Ovary (tissue), 9 donors: ENCODE data around the gene COL18A1. TPM values are rescaled to one million over a fixed set of nuclear protein-coding genes. Genes with fewer than 3 reads are reported as not detected.

Experiments used
- DNase-seq, 5 donors: peaks; one replicate each; pipeline ENCODE4 v3.0.0-alpha.2; 2019 to 2020
- H3K27ac ChIP-seq, 2 donors: fragments of 200-600 bp; one replicate each; pipeline versions ENCODE4 v1.5.1 to v1.8.0; 2019 to 2022
- H3K27me3 ChIP-seq: fragments of 200-600 bp; one replicate; pipeline ENCODE4 v1.8.0; 2022
- H3K36me3 ChIP-seq: fragments of 200-600 bp; sonication (generic); one replicate; pipeline ENCODE4 v1.5.1; 2019
- H3K4me1 ChIP-seq: one replicate; pipeline ENCODE4 v1.8.1; 2013; ENCODE audit warnings: mild to moderate bottlenecking, moderate library complexity; ENCODE audit not compliant: insufficient read depth
- H3K4me3 ChIP-seq: fragments of 200-600 bp; sonication (generic); one replicate; pipeline ENCODE4 v1.5.1; 2017
- H3K9me3 ChIP-seq, 2 donors: fragments of 200-600 bp in 1 of 2; sonication (generic) in 1 of 2; one replicate each; pipeline versions ENCODE4 v1.5.1 to v1.8.1; 2013 to 2019; ENCODE audit warnings: mild to moderate bottlenecking in 1 of 2, moderate library complexity in 1 of 2
- EP300 ChIP-seq: sonication (generic); formaldehyde crosslinking; IDR thresholded peaks from one replicate; pipeline ENCODE4 v1.6.1; 2017; ENCODE audit warnings: antibody characterized with exemption
- POLR2A ChIP-seq: fragments of 450-650 bp; IDR thresholded peaks from one replicate; pipeline ENCODE4 v1.6.1; 2017; ENCODE audit warnings: antibody characterized with exemption, mild to moderate bottlenecking, moderate library complexity
- WGBS, 3 donors: extraction: QIAGEN DNeasy Blood & Tissue Kit in 1 of 3; methylation state at CpG; one replicate each; pipeline versions ENCODE4 v1.1.5 to v1.1.7; 2013 to 2017; 5-methylcytosine and 5-hydroxymethylcytosine counted together
- intact Hi-C, 4 donors: fragments of 100-400 bp; cut with DNase I; formaldehyde crosslinking; loops; one replicate each; pipeline versions ENCODE4 v1.11.0 to v1.15.1; 2022 to 2023
- polyA plus RNA-seq, 2 donors: library from polyadenylated mRNA; stranded (reverse); fragments of 200-250 nt in 1 of 2; fragments of 350-450 nt in 1 of 2; fragmentation: Illumina TruSeq in 1 of 2; extraction: RNeasy Lipid Tissue Mini Kit (QIAGEN cat#74804) in 1 of 2; gene quantifications; one replicate each; pipeline ENCODE4 v1.2.3, GENCODE V29; 2013 to 2014
- total RNA-seq, 7 donors: library from RNA; depleted of rRNA in 2 of 7; stranded (reverse); fragments of >200 nt in 2 of 7; fragmentation: NEBNext Ultra II Directional in 3 of 7; extraction: Animal tissue kit (Norgen Biotek cat#: 25700) in 3 of 7; gene quantifications; one replicate each; pipeline versions ENCODE4 v1.1.0 to v1.2.4, GENCODE V29; 2016 to 2023
- TF ChIP-seq, protein P1 (sequence below), 3 donors: fragments of 450-650 bp in 2 of 3; fragments of 200-600 bp in 1 of 3; IDR thresholded peaks; one replicate each; pipeline versions ENCODE4 v1.5.1 to v1.8.0; 2016 to 2022; ENCODE audit warnings: antibody characterized with exemption in 3 of 3, mild to moderate bottlenecking in 1 of 3
- donor health status: DM: no; HTN: no; CAD: no; lungs with moderate emphysema.
- donor health status: DM: no; HTN: no; CAD: no.
- donor health status: Bipolar disorder and iron deficiency.
- donor health status: DM: yes; HTN: yes; CAD: no.
- donor health status: DM: no; HTN: no; CAD: no.
- donor health status: DM: yes; HTN: yes; CAD: no.

Gene COL18A1
- total and polyA plus RNA-seq, 9 donors, result 11.1 to 353 (median 268) TPM

DNA sequence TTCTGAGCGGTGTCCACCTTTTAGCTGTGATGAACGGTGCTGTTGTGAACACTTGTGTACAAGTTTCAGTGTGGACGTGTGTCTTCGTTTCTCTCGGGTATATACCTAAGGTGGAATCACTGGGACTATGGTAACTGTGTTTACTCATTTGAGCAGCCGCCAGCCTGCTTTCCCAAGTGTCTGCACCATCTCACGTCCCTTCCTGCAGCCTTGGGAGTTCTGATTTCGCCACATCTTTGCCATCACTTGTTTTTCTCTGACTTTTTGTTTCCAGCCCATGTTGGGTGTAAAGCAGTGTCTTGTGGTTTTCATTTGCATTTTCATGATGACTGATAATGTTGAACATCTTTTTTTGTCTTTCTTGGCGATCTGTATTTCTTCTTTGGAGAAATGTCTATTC, 40.4 kb downstream of the COL18A1 start:
- WGBS, 3 donors, result 91 to 95% (median 95%) methylated on average over 9 of the region's 9 CpGs
- no peak overlapping the region for H3K27ac ChIP-seq
- TF ChIP-seq POLR2A, result no peak
- TF ChIP-seq, protein P1, sequence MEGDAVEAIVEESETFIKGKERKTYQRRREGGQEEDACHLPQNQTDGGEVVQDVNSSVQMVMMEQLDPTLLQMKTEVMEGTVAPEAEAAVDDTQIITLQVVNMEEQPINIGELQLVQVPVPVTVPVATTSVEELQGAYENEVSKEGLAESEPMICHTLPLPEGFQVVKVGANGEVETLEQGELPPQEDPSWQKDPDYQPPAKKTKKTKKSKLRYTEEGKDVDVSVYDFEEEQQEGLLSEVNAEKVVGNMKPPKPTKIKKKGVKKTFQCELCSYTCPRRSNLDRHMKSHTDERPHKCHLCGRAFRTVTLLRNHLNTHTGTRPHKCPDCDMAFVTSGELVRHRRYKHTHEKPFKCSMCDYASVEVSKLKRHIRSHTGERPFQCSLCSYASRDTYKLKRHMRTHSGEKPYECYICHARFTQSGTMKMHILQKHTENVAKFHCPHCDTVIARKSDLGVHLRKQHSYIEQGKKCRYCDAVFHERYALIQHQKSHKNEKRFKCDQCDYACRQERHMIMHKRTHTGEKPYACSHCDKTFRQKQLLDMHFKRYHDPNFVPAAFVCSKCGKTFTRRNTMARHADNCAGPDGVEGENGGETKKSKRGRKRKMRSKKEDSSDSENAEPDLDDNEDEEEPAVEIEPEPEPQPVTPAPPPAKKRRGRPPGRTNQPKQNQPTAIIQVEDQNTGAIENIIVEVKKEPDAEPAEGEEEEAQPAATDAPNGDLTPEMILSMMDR (IDR thresholded peaks at IDR 0.05), result no peak
- TF ChIP-seq EP300, result no peak
- DNase-seq, result peak in 2 of 5 donors; percentile 6 to 21
- H3K4me1 ChIP-seq, result no peaks in the 10 kb centered on the region
- no peak overlapping the region for H3K4me3 ChIP-seq
- H3K36me3 ChIP-seq, result no peaks in the 10 kb centered on the region
- H3K9me3 ChIP-seq, result no peaks in the 10 kb centered on the region
- intact Hi-C loops, result loop anchor here in 2 of 4 donors (10.0 kb wide), 3 partner anchors 291 to 501 kb away; partner anchors contain the start of gene SLX9 (in 1 of the 2)
- no peaks in the 10 kb centered on the region for H3K27me3 ChIP-seq

- Histone ChIP-seq H3K9me3 (no peaks in the 10 kb centered on the region), H3K27me3 (no peaks in the 10 kb centered on the region), H3K27ac (no peak overlapping the region), H3K36me3 (no peaks in the 10 kb centered on the region), H3K4me3 (no peak overlapping the region), H3K4me1 (peaks cover 3% of the 10 kb centered on the region)
- DNase-seq, result peak in 2 of 5 donors; percentile 12 to 22
- TF ChIP-seq, protein P1 (IDR thresholded peaks at IDR 0.05), result no peak
- TF ChIP-seq POLR2A (no peak), EP300 (no peak)
- intact Hi-C loops, result loop anchor here in 2 of 4 donors (10.0 kb wide), 3 partner anchors 293 to 503 kb away; partner anchors contain the start of gene SLX9 (in 1 of the 2)
- WGBS, 3 donors, result 86 to 91% (median 88%) methylated on average over 8 of the region's 8 CpGs
Observed at GRCh38 chr21:45447821-45448220, 42.9 kb downstream of the COL18A1 start.

DNA sequence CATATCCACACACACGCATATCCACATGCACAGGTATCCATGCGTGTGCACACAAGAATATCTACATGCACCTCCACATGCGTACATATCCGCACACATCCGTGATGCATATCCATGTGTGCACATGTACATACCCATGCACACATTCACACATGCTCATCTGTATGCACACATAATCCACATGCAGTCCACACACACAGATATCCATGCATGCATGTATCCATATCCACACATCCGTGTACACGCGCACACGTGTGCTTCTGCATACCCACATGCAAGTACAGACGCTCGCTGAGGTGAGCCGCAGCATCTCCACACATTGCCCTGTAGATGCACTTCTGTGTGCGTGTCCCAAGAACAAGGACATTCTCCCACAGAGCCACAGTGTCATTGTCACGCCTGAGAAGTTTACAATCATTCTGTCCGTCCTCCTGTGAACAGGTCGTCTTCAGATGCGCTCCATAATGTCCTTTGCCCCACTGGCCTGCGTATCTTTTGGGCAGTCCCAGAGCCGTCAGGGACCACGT, 43.4 kb downstream of the COL18A1 start:
- Histone ChIP-seq H3K4me1 (peaks cover 3% of the 10 kb centered on the region), H3K27me3 (no peaks in the 10 kb centered on the region), H3K4me3 (no peak overlapping the region), H3K36me3 (no peaks in the 10 kb centered on the region), H3K27ac (no peak overlapping the region), H3K9me3 (no peaks in the 10 kb centered on the region)
- intact Hi-C loops, result loop anchor here in 2 of 4 donors (10.0 kb wide), 3 partner anchors 294 to 504 kb away; partner anchors contain the start of gene SLX9 (in 1 of the 2)
- TF ChIP-seq EP300, result no peak
- 84 to 89% (median 86%) methylated on average over 20 of the region's 20 CpGs for WGBS, 3 donors
- DNase-seq, result peak in 2 of 5 donors; percentile 9 to 24

- peak in 2 of 5 donors; percentile 30 to 49 for DNase-seq
- Histone ChIP-seq H3K4me1 (peaks cover 4% of the 10 kb centered on the region), H3K27me3 (no peaks in the 10 kb centered on the region), H3K27ac (no peak overlapping the region), H3K4me3 (no peak overlapping the region), H3K9me3 (no peaks in the 10 kb centered on the region), H3K36me3 (no peaks in the 10 kb centered on the region)
- WGBS, 3 donors, result 68 to 78% (median 76%) methylated on average over 28 of the region's 28 CpGs
- intact Hi-C loops, result loop anchor here in 2 of 4 donors (10.0 kb wide), 3 partner anchors 294 to 504 kb away; partner anchors contain the start of gene SLX9 (in 1 of the 2)
- TF ChIP-seq EP300 (no peak), POLR2A (no peak)
- TF ChIP-seq, protein P1 (IDR thresholded peaks at IDR 0.05), result no peak
Observed at GRCh38 chr21:45448810-45449657, 44.1 kb downstream of the COL18A1 start.
